Measurements from ENCODE around the gene RERE.
A peak's percentile ranks its signal among the peaks of the same experiment; 100 is the strongest.
"Not testable (repeated sequence)": the region's sequence is repeated elsewhere in the genome, so short reads cannot be mapped to it uniquely, and the experiment has no call there.

Gene RERE

GRCh38 chr1:8851060-8851459 is 33.6 kb upstream of the RERE start:
- DNase-seq: no peak
- Mint-ChIP-seq H3K27me3 (no peaks in the 10 kb centered on the region), H3K4me1 (ENCODE audit: low read depth) (peaks cover 6% of the 10 kb centered on the region), H3K27ac (no peak overlapping the region), H3K9me3 (no peaks in the 10 kb centered on the region), H3K36me3 (ENCODE audit: low read depth) (peaks cover 5% of the 10 kb centered on the region), H3K4me3 (no peak overlapping the region)

DNA sequence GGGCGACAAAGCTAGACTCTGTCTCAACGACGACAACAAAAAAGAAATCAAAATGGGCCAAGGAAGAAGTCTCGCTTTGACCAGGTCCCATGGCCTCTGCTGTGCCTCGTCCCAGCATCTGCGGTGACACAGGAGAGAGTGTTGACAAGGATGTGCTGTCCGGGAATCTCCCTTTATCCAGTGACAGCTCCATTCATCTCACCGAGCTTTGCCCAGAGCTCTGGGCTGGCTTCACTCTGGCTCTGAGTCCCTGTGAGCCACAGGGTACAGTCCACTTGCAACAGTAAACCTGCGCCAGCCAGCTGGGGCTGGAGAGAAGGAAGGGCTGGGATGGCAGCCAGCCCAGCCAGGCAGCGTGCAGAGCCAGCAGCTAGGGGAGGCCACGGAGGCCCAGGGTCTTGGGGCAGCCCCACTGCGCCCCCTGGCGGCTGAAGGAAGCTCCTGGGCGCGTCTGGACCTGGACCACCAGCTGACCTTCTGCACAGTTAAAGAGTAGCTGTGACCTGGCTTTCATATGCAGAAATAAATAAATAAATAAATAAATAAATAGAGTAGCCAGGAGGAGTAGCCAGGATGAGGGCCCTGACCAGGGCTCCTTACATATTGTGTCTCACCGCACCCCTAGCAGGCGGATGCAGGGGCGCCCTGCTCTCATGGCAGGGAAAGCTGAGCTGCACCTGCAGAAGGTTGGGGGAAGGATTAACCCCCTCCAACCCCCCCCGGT is 31.4 kb upstream of the RERE start:
- peak; percentile 84 for DNase-seq
- no peak overlapping the region for H3K4me3 Mint-ChIP-seq
- H3K27ac Mint-ChIP-seq: no peak overlapping the region
- H3K4me1 Mint-ChIP-seq (ENCODE audit: low read depth): peaks cover 6% of the 10 kb centered on the region
- no peaks in the 10 kb centered on the region for H3K27me3 Mint-ChIP-seq
- H3K9me3 Mint-ChIP-seq: no peaks in the 10 kb centered on the region
- no peaks in the 10 kb centered on the region for H3K36me3 Mint-ChIP-seq (ENCODE audit: low read depth)

- Mint-ChIP-seq H3K36me3 (ENCODE audit: low read depth) (no peaks in the 10 kb centered on the region), H3K27me3 (no peaks in the 10 kb centered on the region), H3K4me1 (ENCODE audit: low read depth) (peaks cover 6% of the 10 kb centered on the region), H3K9me3 (no peaks in the 10 kb centered on the region), H3K4me3 (no peak overlapping the region), H3K27ac (no peak overlapping the region)
- no peak for DNase-seq
Measured at GRCh38 chr1:8847990-8848389, 30.6 kb upstream of the RERE start.

DNA sequence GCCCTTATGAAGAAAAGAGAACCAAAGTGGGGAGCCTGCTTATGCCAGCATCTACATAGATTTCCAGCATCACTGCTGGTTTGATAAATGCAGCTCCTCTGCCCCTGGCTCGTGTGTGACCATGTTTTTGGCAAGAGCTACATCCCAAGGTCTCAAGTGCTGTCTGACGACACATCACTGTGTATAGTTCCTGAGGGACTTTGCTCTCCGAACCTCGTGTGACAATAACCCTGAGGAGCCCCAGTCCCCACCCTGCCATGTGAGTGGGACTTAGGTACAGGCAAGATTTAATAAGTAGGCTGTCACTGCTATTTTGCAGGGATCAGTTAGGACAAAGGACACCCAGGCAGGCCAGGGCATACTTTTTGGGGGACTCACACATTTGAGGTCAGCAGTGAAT is 28.8 kb upstream of the RERE start:
- Mint-ChIP-seq H3K27me3 (no peaks in the 10 kb centered on the region), H3K27ac (no peak overlapping the region), H3K9me3 (no peaks in the 10 kb centered on the region), H3K36me3 (ENCODE audit: low read depth) (no peaks in the 10 kb centered on the region), H3K4me1 (ENCODE audit: low read depth) (peaks cover 6% of the 10 kb centered on the region), H3K4me3 (no peak overlapping the region)
- DNase-seq: no peak

DNA sequence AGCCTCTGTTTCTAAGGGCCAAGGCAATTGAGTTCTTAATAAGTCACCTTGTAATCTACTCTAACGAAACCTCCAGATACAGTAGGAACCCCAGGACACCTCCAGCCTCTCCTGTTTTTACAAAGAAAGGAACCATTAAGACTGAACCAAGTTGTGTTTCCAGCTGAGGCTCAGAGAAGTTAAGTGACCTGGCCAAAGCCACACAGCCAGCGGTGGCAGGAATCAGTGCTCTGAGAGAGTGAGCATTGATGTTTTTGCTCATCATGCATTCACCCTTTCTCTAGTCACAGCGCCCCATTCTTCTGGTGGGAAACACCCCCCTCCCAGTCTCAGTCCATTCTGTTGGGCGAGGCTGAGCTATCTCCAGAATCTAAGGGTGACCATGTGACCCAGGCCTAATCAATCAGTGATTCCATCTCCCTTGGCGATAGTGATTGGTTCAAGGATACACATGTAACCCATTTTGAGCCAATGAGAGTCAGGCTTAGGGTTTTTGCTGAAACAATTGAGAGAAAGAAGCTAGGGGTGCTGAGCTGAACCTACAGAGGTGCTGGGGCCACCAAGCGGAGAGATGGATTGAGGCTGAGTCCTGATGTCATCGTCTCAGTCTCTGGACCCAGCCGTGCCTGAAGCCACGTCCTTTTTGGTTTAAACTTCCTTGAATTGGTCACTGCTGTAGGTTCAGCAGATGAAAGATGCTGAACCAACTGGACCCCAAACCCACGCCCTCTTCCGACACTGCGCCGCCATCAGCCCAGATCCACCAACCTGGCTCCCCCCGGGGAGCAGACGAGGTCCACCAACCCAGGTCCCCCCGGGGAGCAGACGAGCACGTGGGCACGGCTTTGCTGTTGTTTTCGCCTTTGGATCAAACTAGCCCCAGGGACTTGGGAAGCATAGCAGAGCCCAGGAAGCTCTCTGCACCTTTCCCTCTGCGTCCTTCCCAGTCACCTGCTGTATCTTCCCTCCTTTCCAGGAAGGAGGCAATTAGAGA is 28.0 kb upstream of the RERE start:
- H3K36me3 Mint-ChIP-seq (ENCODE audit: low read depth): no peaks in the 10 kb centered on the region
- H3K4me1 Mint-ChIP-seq (ENCODE audit: low read depth): peaks cover 7% of the 10 kb centered on the region
- peaks cover 1% of the 10 kb centered on the region for H3K9me3 Mint-ChIP-seq
- no peak overlapping the region for H3K27ac Mint-ChIP-seq
- H3K27me3 Mint-ChIP-seq: no peaks in the 10 kb centered on the region
- no peak for DNase-seq
- H3K4me3 Mint-ChIP-seq: no peak overlapping the region

DNA sequence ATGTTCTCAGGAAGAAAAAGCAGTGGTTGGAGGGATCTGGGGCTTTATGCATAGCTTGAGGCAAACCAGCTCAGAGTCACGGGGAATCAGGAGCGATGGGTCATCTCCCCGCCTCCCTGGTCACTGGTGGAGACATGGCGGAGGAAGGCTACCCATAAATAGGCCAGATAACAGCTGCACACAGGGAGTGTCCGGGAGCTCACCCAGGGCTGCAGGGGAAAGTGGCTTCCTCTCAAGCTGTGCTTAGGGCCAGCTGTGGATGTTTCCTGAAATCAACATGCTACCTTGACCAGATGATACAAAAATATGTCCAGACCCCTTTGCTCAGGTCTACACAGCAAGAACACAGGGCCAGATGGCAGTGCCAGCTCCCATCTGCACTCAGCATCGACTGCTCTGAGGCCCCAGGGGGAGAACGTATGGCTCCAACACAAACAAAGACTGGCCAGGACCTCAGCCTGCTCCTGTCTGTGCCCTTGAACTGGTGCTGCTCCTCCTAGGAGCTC is 27.1 kb upstream of the RERE start:
- Mint-ChIP-seq H3K27ac (no peak overlapping the region), H3K9me3 (peaks cover 9% of the 10 kb centered on the region), H3K36me3 (ENCODE audit: low read depth) (no peaks in the 10 kb centered on the region), H3K27me3 (no peaks in the 10 kb centered on the region), H3K4me3 (no peak overlapping the region), H3K4me1 (ENCODE audit: low read depth) (peaks cover 14% of the 10 kb centered on the region)
- DNase-seq: no peak

- Mint-ChIP-seq H3K27ac (no peak overlapping the region), H3K9me3 (peaks cover 9% of the 10 kb centered on the region), H3K4me1 (ENCODE audit: low read depth) (peaks cover 8% of the 10 kb centered on the region), H3K27me3 (no peaks in the 10 kb centered on the region), H3K4me3 (no peak overlapping the region), H3K36me3 (ENCODE audit: low read depth) (no peaks in the 10 kb centered on the region)
- DNase-seq: no peak
Measured at GRCh38 chr1:8841395-8841794, 24.0 kb upstream of the RERE start.

DNA sequence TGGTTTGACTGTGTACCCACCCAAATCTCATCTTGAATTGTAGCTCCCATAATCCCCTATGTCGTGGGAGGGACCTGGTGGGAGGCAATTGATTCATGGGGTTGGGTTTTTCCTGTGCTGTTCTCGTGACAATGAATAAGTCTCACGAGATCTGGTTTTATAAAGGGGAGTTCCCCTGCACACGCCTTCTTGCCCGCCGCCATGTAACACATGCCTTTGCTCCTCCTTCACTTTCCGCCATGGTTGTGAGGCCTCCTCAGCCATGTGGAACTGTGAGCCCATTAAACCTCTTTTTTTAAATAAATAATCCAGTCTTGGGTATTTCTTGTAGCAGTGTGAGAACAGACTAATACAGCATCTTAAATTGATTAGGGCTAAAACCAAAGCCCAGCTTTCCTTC is 22.6 kb upstream of the RERE start:
- DNase-seq: no peak
- H3K4me3 Mint-ChIP-seq: no peak overlapping the region
- no peaks in the 10 kb centered on the region for H3K36me3 Mint-ChIP-seq (ENCODE audit: low read depth)
- no peak overlapping the region for H3K27ac Mint-ChIP-seq
- H3K4me1 Mint-ChIP-seq (ENCODE audit: low read depth): peaks cover 8% of the 10 kb centered on the region
- H3K27me3 Mint-ChIP-seq: no peaks in the 10 kb centered on the region
- H3K9me3 Mint-ChIP-seq: peaks cover 9% of the 10 kb centered on the region

DNA sequence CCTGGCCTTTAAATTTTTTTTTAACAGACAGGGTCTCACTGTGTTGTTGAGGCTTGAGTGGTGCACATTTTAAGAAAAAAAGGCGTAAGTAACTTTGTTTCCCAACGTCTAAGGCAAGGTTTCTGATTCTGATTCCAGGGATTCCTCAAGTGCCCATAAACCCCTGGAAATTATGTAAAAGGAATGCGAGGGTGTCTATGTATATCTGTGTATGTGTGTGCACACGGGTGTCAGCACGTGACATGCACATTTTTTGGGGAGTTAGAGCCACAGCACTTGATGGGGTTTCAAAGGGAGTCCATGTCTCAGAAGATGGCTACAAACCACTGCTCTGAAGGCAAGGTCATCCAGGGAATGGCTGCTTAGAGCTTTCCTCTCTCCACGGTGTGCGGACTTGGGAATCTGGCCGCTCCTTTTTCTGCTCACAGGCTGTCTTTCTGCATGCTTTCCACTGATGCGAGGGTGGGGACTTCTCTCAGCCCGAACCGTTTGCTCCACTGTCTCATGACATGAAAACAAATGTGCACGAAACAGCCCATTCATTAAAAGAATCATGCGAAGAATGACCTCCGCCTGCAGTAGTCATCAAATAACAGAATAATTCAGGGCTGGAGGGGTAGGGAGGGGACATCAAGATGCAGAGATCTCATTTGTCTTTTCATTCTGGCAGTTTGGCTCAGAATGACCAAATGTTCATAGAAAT is 18.7 kb upstream of the RERE start:
- Mint-ChIP-seq H3K27me3 (no peaks in the 10 kb centered on the region), H3K9me3 (peaks cover 9% of the 10 kb centered on the region), H3K27ac (no peak overlapping the region), H3K4me3 (no peak overlapping the region), H3K4me1 (ENCODE audit: low read depth) (peaks cover 8% of the 10 kb centered on the region), H3K36me3 (ENCODE audit: low read depth) (no peaks in the 10 kb centered on the region)
- no peak for DNase-seq

- DNase-seq: no peak
- Mint-ChIP-seq H3K4me3 (no peak overlapping the region), H3K4me1 (ENCODE audit: low read depth) (peaks cover 12% of the 10 kb centered on the region), H3K27me3 (no peaks in the 10 kb centered on the region), H3K27ac (no peak overlapping the region), H3K9me3 (no peaks in the 10 kb centered on the region), H3K36me3 (ENCODE audit: low read depth) (no peaks in the 10 kb centered on the region)
Measured at GRCh38 chr1:8831340-8831739, 13.9 kb upstream of the RERE start.

DNA sequence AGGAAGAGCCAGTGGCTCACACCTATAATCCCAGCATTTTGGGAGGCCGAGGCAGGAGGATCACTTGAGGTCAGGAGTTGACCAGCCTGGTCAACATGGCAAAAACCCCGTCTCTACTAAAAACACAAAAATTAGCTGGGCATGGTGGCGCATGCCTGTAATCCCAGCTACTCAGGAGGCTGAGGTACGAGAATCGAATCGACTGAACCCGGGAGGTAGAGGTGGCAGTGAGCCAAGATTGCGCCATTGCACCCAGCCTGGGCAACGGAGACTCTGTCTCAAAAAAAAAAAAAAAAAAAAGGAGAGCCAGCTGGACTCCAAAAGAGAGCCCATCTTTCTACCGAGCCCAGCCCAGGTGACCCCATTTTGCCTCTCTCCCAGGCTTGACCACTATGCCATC is 13.3 kb upstream of the RERE start:
- DNase-seq; H3K27ac Mint-ChIP-seq; H3K36me3 Mint-ChIP-seq (ENCODE audit: low read depth); H3K9me3 Mint-ChIP-seq; H3K4me3 Mint-ChIP-seq; H3K27me3 Mint-ChIP-seq: not testable (repeated sequence)
- H3K4me1 Mint-ChIP-seq (ENCODE audit: low read depth): peaks cover 12% of the 10 kb centered on the region

DNA sequence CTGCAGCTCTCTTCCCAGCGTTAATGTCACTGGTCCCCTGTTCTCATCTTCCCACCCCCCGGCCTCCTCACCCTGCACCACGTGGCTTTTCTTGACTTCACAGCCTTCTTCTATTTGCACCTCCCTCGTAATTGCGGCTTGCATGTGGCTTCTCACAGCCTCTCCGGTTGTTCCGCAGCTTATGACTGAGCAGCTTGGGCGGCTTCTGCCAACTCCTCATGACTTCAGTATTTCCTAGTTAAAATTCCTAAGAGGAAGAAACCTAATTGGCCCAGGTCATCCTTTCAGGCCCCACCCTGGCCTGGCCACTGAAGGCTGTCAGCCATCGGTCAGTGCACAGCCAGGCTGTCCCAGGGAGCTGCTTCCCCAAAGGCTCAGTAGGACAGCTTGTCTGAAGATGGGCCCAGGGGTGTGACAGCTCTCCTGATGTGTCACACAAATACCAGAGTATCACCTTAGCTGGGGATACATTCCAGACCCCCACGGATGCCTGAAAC is 8.6 kb upstream of the RERE start:
- peaks cover 5% of the 10 kb centered on the region for H3K27me3 Mint-ChIP-seq
- H3K36me3 Mint-ChIP-seq (ENCODE audit: low read depth): no peaks in the 10 kb centered on the region
- no peak for DNase-seq
- H3K4me1 Mint-ChIP-seq (ENCODE audit: low read depth): peaks cover 12% of the 10 kb centered on the region
- H3K9me3 Mint-ChIP-seq: no peaks in the 10 kb centered on the region
- H3K4me3 Mint-ChIP-seq: no peak overlapping the region
- H3K27ac Mint-ChIP-seq: no peak overlapping the region

GRCh38 chr1:8823295-8823664 is 5.8 kb upstream of the RERE start:
- Mint-ChIP-seq H3K27ac (no peak overlapping the region), H3K9me3 (no peaks in the 10 kb centered on the region), H3K36me3 (ENCODE audit: low read depth) (no peaks in the 10 kb centered on the region), H3K4me1 (ENCODE audit: low read depth) (peaks cover 4% of the 10 kb centered on the region), H3K4me3 (no peak overlapping the region), H3K27me3 (peaks cover 6% of the 10 kb centered on the region)
- no peak for DNase-seq
